GM12874 (cell line): ENCODE measurements around the gene DNAJC30.

Source experiments
- CTCF ChIP-seq: IDR thresholded peaks from 2 replicates; pipeline ENCODE4 v1.5.1; 2011; ENCODE audit warnings: low read depth, mild to moderate bottlenecking, control low read depth, low read length, moderate library complexity; ENCODE audit not compliant: insufficient read depth

The DNAJC30 gene

GRCh38 chr7:73646785-73647724, 36.2 kb downstream of the DNAJC30 start:
- no peak for TF ChIP-seq CTCF

GRCh38 chr7:73645643-73646174, 37.5 kb downstream of the DNAJC30 start:
- no peak for TF ChIP-seq CTCF

DNA sequence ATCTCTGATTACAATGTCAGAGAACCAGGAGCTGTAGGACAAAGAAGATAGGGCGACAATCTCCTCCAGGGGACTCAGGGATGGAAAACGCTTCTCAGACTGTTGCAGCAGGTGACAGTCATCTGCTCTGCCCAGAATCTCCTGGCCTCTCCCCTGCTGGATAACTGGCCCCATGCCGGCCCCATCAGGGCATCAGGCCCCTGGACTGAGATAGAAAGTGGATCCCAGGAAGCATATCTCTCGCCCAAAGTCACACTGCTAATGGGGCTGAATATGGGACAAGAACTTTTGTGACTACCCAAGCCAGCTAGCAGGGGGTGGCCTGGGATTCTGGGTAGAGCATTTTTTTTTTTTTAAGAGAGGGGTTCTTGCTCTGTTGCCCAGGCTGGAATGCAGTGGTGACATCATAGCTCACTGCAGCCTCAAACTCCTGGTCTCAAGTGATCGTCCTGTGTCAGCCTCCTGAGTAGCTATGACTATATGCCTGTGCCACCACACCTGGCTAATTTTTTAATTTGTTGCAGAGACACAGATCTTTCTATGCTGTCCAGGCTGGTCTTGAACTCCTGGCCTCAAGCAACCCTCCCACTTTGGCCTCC, 38.5 kb downstream of the DNAJC30 start:
- TF ChIP-seq CTCF, result no peak

GRCh38 chr7:73642834-73643233, 40.4 kb downstream of the DNAJC30 start:
- TF ChIP-seq CTCF, result no peak

- TF ChIP-seq CTCF, result no peak
Observed at GRCh38 chr7:73638911-73639310, 44.3 kb downstream of the DNAJC30 start.

- TF ChIP-seq CTCF, result no peak
Observed at GRCh38 chr7:73635428-73636200, 47.6 kb downstream of the DNAJC30 start.

DNA sequence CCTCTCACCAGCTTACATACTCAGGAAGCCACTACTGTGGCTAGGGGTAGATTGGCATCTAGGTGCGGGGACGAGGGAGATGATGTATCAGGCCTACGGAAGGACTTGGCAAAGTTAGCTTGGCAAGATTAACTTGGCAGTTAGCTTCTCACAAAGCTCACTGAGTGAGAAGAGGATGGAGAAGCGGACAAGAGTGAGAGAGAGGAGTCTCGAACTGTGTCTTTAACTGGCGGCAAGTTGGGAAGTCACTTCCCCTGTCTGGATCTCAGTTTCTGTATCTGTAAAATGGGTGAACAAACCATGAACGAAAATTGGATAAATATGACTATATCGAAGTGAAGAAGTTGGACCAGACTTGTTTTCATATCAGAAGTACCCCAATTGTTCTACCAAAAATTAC, 49.4 kb downstream of the DNAJC30 start:
- no peak for TF ChIP-seq CTCF
